Esophagus muscularis mucosa (tissue), 4 donors: ENCODE results near the gene DDX23. TPM values are rescaled to one million over a fixed set of nuclear protein-coding genes. Genes with fewer than 3 reads are reported as not detected.

Experiments used
- DNase-seq: peaks from one replicate; pipeline ENCODE4 v3.0.0-alpha.2; 2017; ENCODE audit errors: extremely low spot score
- H3K27ac ChIP-seq, 4 donors: fragments of 200-600 bp; sonication (generic); replicated peaks in 1 of 4; 1 replicate in 3 of 4; 2 replicates in 1 of 4; pipeline ENCODE4 v1.5.1; 2016 to 2019; ENCODE audit warnings: mild to moderate bottlenecking in 1 of 4
- H3K27me3 ChIP-seq, 4 donors: fragments of 200-600 bp; sonication (generic); one replicate each; pipeline versions ENCODE4 v1.5.1 to v1.6.0; 2016 to 2019
- H3K36me3 ChIP-seq, 4 donors: fragments of 200-600 bp; sonication (generic); one replicate each; pipeline ENCODE4 v1.5.1; 2016 to 2019
- H3K4me1 ChIP-seq, 4 donors: fragments of 200-600 bp; sonication (generic); one replicate each; pipeline ENCODE4 v1.5.1; 2016 to 2019
- H3K4me3 ChIP-seq, 4 donors: fragments of 200-600 bp; sonication (generic); 1 replicate in 2 of 4; 2 replicates in 2 of 4; pipeline ENCODE4 v1.5.1; 2016 to 2019; ENCODE audit warnings: mild to moderate bottlenecking in 4 of 4, moderate library complexity in 1 of 4
- H3K9me3 ChIP-seq, 4 donors: fragments of 200-600 bp; sonication (generic); 1 replicate in 3 of 4; 2 replicates in 1 of 4; pipeline ENCODE4 v1.5.1; 2016 to 2019
- EP300 ChIP-seq: sonication (generic); formaldehyde crosslinking; IDR thresholded peaks from one replicate; pipeline ENCODE4 v1.6.1; 2017; ENCODE audit warnings: antibody characterized with exemption
- POLR2A ChIP-seq: fragments of 450-650 bp; IDR thresholded peaks from one replicate; pipeline ENCODE4 v1.6.1; 2017; ENCODE audit warnings: antibody characterized with exemption, moderate library complexity, mild to moderate bottlenecking, low read depth
- POLR2AphosphoS5 ChIP-seq, 2 donors: sonication (generic); formaldehyde crosslinking; IDR thresholded peaks; one replicate each; pipeline ENCODE4 v1.6.1; 2017; ENCODE audit warnings: antibody characterized with exemption in 2 of 2
- WGBS: methylation state at CpG from one replicate; pipeline ENCODE4 v1.1.5; 2018; 5-methylcytosine and 5-hydroxymethylcytosine counted together
- intact Hi-C: fragments of 100-400 bp; cut with DNase I; formaldehyde crosslinking; loops from one replicate; pipeline ENCODE4 v1.15.1; 2023
- total RNA-seq, 4 donors: library from RNA; depleted of rRNA; stranded (reverse); fragments of >200 nt; gene quantifications; one replicate each; pipeline versions ENCODE4 v1.1.0 to v1.2.1, GENCODE V29; 2016
- TF ChIP-seq, protein P1 (sequence below), 3 experiments: fragments of 200-600 bp in 2 of 3; fragments of 450-650 bp in 1 of 3; sonication (generic) in 2 of 3; IDR thresholded peaks; one replicate each; pipeline ENCODE4 v1.5.1; 2017 to 2019; ENCODE audit warnings: antibody characterized with exemption in 3 of 3, mild to moderate bottlenecking in 2 of 3, moderate library complexity in 1 of 3

The DDX23 gene
- total RNA-seq, 4 donors from 2014 or later: 51.1 to 88.3 (median 74.1) TPM

DNA sequence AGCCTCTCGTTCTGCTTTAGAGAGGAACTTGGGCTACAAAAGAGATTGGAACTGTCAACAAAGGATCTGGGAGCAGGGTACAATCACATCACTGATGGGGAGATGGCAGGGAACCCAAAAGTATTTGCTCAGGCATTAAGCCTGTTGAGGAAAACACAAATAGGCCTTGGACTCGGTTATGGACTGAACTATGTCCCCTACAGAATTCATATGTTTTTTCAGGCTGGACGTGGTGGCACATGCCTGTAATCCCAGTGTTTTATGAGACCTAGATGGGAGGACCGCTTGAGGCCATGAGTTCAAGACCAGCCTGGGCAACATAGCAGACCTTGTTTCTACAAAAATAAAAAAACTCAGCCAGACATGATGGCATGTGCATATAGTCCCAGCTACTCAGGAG, 13.9 kb downstream of the DDX23 start:
- TF ChIP-seq POLR2A: no peak
- TF ChIP-seq, protein P1, sequence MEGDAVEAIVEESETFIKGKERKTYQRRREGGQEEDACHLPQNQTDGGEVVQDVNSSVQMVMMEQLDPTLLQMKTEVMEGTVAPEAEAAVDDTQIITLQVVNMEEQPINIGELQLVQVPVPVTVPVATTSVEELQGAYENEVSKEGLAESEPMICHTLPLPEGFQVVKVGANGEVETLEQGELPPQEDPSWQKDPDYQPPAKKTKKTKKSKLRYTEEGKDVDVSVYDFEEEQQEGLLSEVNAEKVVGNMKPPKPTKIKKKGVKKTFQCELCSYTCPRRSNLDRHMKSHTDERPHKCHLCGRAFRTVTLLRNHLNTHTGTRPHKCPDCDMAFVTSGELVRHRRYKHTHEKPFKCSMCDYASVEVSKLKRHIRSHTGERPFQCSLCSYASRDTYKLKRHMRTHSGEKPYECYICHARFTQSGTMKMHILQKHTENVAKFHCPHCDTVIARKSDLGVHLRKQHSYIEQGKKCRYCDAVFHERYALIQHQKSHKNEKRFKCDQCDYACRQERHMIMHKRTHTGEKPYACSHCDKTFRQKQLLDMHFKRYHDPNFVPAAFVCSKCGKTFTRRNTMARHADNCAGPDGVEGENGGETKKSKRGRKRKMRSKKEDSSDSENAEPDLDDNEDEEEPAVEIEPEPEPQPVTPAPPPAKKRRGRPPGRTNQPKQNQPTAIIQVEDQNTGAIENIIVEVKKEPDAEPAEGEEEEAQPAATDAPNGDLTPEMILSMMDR (IDR thresholded peaks at IDR 0.05): no peak
- TF ChIP-seq EP300: no peak
- no peak for TF ChIP-seq POLR2AphosphoS5 (IDR thresholded peaks at IDR 0.05)
- Histone ChIP-seq H3K4me3 (no peak overlapping the region), H3K9me3 (no peaks in the 10 kb centered on the region), H3K36me3 (peaks cover 65 to 96% (median 94%) of the 10 kb centered on the region in 4 donors), H3K27me3 (no peaks in the 10 kb centered on the region), H3K27ac (no peak overlapping the region), H3K4me1 (no peaks in the 10 kb centered on the region)
- no peak for DNase-seq
- intact Hi-C loops: no loop called here
- WGBS: 78% methylated on average over 2 of the region's 4 CpGs

DNA sequence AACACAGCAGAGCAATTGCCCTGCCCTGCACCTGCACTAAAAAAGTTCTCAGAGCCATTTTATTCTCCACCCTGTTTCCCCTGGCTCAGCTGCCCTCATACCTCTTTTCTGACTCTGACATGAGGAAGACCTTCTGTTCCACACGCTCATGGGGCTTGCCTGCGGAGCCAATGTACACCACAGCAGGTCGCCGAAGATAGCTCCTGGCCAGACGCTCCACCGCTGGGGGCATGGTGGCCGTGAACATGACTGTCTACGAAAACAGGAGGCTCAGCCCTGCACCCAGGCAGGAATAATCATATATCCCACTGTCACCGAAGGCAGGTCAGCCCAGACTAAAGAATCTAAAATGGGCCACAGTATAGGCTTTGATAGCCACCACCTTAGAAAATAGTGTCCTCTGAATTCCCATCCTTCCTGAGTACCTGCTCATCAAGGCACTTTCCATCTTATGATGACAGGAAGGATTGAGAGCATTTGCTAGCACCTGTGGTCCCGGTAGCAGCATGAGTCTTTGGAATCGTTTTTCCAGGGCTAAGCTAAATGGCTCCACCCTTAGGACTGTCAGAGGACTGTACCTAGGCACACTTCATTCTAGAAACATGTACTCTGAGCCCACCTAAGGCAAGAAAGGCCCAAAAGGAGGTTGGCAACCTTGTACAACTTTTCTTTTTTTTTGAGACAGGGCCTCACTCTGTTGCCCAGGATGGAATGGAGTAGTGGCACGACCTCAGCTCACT, 19.5 kb downstream of the DDX23 start:
- H3K4me3 ChIP-seq: no peak overlapping the region
- H3K27ac ChIP-seq: no peak overlapping the region
- H3K36me3 ChIP-seq: peaks cover 89 to 100% (median 99%) of the 10 kb centered on the region in 4 donors
- TF ChIP-seq POLR2AphosphoS5 (IDR thresholded peaks at IDR 0.05) (no peak), POLR2A (no peak), EP300 (no peak)
- TF ChIP-seq, protein P1 (IDR thresholded peaks at IDR 0.05): no peak
- intact Hi-C loops: no loop called here
- no peaks in the 10 kb centered on the region for H3K4me1 ChIP-seq
- no peak for DNase-seq
- H3K27me3 ChIP-seq: no peaks in the 10 kb centered on the region
- 77% methylated on average over 11 of the region's 12 CpGs for WGBS
- no peaks in the 10 kb centered on the region for H3K9me3 ChIP-seq

DNA sequence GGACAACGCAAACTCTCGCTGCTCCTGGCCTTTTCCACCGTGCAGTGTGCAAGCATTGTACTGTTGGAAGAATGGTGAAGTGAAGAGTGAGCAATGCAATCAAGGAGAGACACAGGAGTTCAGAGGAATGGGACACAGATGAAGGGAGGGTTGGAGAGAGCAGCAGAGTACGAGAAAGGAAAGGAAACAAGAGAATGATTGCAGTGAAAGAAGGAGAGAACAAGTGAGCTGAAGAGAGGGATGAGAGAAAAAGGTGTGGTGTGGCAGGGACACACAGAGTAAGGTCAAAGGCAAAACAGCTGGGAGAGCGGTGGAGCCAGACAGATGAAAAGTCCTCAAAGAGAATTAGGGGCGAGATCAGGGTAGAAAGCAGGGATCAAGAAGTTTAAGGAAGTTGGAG, 20.7 kb downstream of the DDX23 start:
- Histone ChIP-seq H3K27me3 (no peaks in the 10 kb centered on the region), H3K36me3 (peaks cover 81 to 100% (median 94%) of the 10 kb centered on the region in 4 donors), H3K4me1 (no peaks in the 10 kb centered on the region), H3K27ac (no peak overlapping the region), H3K4me3 (no peak overlapping the region), H3K9me3 (no peaks in the 10 kb centered on the region)
- WGBS: 80% methylated on average over 6 of the region's 6 CpGs
- intact Hi-C loops: no loop called here
- DNase-seq: no peak
- TF ChIP-seq EP300: no peak
- no peak for TF ChIP-seq POLR2A
- TF ChIP-seq POLR2AphosphoS5 (IDR thresholded peaks at IDR 0.05): no peak
- TF ChIP-seq, protein P1 (IDR thresholded peaks at IDR 0.05): no peak

DNA sequence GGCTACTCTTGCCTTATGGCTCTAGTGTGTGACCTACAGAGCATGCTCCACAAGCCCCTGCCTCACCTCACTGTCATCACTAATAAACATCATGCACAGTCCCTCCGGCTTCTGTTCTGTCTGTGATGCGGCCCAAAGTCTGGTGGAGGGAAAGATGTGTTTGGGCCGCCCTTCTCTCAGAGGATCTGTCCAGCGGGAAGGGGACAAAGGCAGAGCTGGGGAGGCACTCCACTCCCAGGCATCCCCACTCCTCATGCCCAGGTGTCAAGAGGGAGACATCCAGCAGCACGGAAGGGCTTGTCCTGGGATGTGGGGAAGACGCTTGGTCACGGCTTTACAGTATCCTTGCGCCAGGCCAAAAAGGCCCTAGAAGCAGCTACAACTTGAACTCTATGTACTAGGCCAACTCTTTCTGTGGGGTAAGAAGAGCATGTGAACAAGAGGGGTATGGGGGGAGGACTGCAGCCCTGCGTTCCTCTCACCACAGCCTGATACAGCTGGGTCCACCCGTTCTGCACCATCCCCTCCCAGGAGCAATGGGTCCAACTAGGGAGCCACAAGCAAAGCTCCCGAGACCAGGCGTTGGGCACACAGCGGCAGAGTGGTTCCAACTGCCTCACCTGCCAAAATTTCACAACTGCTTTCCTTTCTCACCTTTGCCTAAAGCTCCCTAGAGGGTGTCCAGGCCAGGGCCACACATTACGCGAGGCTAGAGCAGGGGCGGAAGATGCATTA, 23.0 kb downstream of the DDX23 start:
- Histone ChIP-seq H3K27ac (no peak overlapping the region), H3K36me3 (peaks cover 65 to 100% (median 88%) of the 10 kb centered on the region in 4 donors), H3K4me3 (no peak overlapping the region), H3K9me3 (no peaks in the 10 kb centered on the region), H3K4me1 (no peaks in the 10 kb centered on the region), H3K27me3 (no peaks in the 10 kb centered on the region)
- intact Hi-C loops: no loop called here
- DNase-seq: no peak
- TF ChIP-seq POLR2A (no peak), EP300 (no peak)
- 80% methylated on average over 10 of the region's 16 CpGs for WGBS

DNA sequence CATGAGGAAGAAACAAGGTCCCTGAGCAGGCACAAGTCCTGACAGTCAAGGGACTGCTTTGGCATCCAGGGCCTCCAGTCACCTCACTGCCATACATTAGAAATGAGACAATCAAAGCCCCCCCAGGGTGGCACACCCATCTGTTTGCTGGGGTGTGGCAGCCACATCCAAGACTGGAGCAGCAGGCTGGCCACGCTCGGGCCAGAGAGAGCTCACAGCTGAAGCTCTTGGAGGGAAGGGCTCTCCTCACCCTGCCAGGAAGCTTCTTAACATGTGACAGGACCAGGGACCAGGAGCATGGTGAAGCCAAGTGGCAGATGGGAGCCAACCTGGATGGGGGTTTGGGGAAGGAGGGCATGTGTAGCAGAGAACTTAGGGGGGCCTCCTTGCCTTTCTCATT, 23.7 kb downstream of the DDX23 start:
- no peak for DNase-seq
- Histone ChIP-seq H3K4me3 (no peak overlapping the region), H3K4me1 (no peaks in the 10 kb centered on the region), H3K27me3 (no peaks in the 10 kb centered on the region), H3K9me3 (no peaks in the 10 kb centered on the region), H3K36me3 (peaks cover 60 to 100% (median 87%) of the 10 kb centered on the region in 4 donors), H3K27ac (no peak overlapping the region)
- no CpG with 5 or more reads among the region's 2 CpGs for whole genome bisulfite sequencing
- TF ChIP-seq POLR2AphosphoS5 (IDR thresholded peaks at IDR 0.05): no peak
- no peak for TF ChIP-seq EP300
- TF ChIP-seq, protein P1 (IDR thresholded peaks at IDR 0.05): no peak
- TF ChIP-seq POLR2A: no peak
- intact Hi-C loops: no loop called here
